OCI-LY1 (cell line): ENCODE data around the gene FBXO2.
A peak's percentile ranks its signal among the peaks of the same experiment; 100 is the strongest.

ENCODE experiments used
- H2AFZ ChIP-seq: fragments of 200-600 bp; sonication (generic), shearing (Covaris generic); 2 replicates; pipeline ENCODE4 v1.6.0; 2014; ENCODE audit warnings: antibody characterized with exemption, mild to moderate bottlenecking, low read length
- H3F3A ChIP-seq: fragments of 200-600 bp; sonication (generic), shearing (Covaris generic); 2 replicates; pipeline ENCODE4 v1.6.0; 2014; ENCODE audit warnings: mild to moderate bottlenecking, antibody characterized with exemption, low read length, moderate library complexity; ENCODE audit not compliant: insufficient read depth
- H3K27ac ChIP-seq: fragments of 200-600 bp; sonication (generic); 2 replicates; pipeline ENCODE4 v1.5.1; 2014; ENCODE audit warnings: low read length, mixed run types, mild to moderate bottlenecking, low read depth; ENCODE audit not compliant: poor library complexity, severe bottlenecking
- H3K27me3 ChIP-seq: fragments of 200-600 bp; sonication (generic); 2 replicates; pipeline ENCODE4 v1.6.0; 2014; ENCODE audit warnings: antibody characterized with exemption, mild to moderate bottlenecking, low read length, moderate library complexity; ENCODE audit not compliant: insufficient read depth
- H3K36me3 ChIP-seq: fragments of 200-600 bp; sonication (generic); 2 replicates; pipeline ENCODE4 v1.6.1; 2014; ENCODE audit warnings: mild to moderate bottlenecking, antibody characterized with exemption, low read length, moderate library complexity, mixed read lengths; ENCODE audit not compliant: insufficient read depth
- H3K4me1 ChIP-seq: fragments of 200-600 bp; sonication (generic); 2 replicates; pipeline ENCODE4 v1.5.1; 2014; ENCODE audit warnings: mild to moderate bottlenecking, low read length, moderate library complexity; ENCODE audit not compliant: insufficient read depth, severe bottlenecking
- H3K4me2 ChIP-seq: fragments of 200-600 bp; sonication (generic), shearing (Covaris generic); 2 replicates; pipeline ENCODE4 v1.6.1; 2014; ENCODE audit warnings: low read length
- H3K4me3 ChIP-seq: fragments of 200-600 bp; sonication (generic); 2 replicates; pipeline ENCODE4 v1.5.1; 2014; ENCODE audit warnings: low read length, low read depth, mild to moderate bottlenecking, mixed read lengths; ENCODE audit not compliant: poor library complexity, severe bottlenecking
- H3K79me2 ChIP-seq: fragments of 200-600 bp; shearing (Covaris generic); 2 replicates; pipeline ENCODE4 v1.6.1; 2016; ENCODE audit warnings: mixed run types, low read length, mixed read lengths; ENCODE audit not compliant: insufficient read depth
- H3K9ac ChIP-seq: fragments of 200-600 bp; sonication (generic), shearing (Covaris generic); 2 replicates; pipeline ENCODE4 v1.6.1; 2014; ENCODE audit warnings: mild to moderate bottlenecking, low read length, mixed read lengths
- H3K9me2 ChIP-seq: fragments of 200-600 bp; sonication (generic), shearing (Covaris generic); 2 replicates; pipeline ENCODE4 v1.6.1; 2014; ENCODE audit warnings: low read depth, mild to moderate bottlenecking, low read length, mixed read lengths
- H3K9me3 ChIP-seq: fragments of 200-600 bp; shearing (Covaris generic); 2 replicates; pipeline ENCODE4 v1.6.1; 2014; ENCODE audit warnings: low read length, mixed read lengths
- H4K20me1 ChIP-seq: fragments of 200-600 bp; sonication (generic), shearing (Covaris generic); 2 replicates; pipeline ENCODE4 v1.6.0; 2016; ENCODE audit warnings: mild to moderate bottlenecking, low read length; ENCODE audit not compliant: insufficient read depth
- EZH2 ChIP-seq: fragments of 200-600 bp; sonication (generic), shearing (Covaris generic); IDR thresholded peaks from 2 replicates; pipeline ENCODE4 v1.8.0; 2017; ENCODE audit warnings: borderline replicate concordance, mixed run types, mild to moderate bottlenecking, antibody characterized with exemption, low read length, moderate library complexity, mixed read lengths
- TF ChIP-seq, protein P1 (sequence below): fragments of 200-600 bp; sonication (generic), shearing (Covaris generic); IDR thresholded peaks from 2 replicates; pipeline ENCODE4 v1.5.1; 2017; ENCODE audit warnings: mild to moderate bottlenecking, antibody characterized with exemption, low read length, moderate library complexity, mixed read lengths

The FBXO2 gene

DNA sequence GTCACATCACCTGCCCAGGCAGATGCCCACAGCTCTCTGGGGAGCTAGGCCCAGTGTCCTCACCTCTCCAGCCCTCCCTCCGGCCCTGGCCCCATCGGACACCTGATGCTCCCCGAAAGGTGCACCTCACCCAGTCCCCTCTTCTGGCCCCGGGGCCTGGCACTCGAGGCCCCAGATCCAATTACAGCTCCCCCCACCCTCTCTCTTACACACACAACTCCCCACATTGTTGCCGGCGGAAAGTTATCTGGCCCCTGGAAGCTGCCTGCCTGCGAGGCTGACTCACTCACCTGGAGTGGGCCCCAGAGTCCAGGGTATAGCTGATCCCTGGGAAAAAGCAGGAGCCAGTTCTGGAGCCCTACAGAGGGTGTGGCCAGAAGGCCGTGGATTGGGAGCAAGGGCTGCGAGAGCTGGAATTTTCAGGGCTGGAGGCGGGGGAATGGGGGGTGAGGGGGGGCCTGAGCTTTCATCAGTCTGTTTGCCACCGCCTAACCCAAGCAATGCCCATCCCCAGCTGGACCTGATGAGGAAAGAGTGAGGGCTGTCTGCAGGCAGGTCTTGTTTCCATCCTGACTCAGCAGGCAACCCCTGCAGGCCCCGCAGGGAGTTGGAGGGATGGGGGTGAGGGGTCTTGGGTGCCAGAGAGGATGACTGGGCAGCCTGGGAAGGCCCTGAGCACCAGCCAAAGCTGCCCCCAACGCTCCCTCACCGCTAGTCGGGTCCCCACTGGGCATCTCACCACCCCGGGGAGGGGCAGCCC is 948 bp downstream of the FBXO2 start:
- Histone ChIP-seq H2AFZ (no peak overlapping the region), H3K9me3 (no peaks in the 10 kb centered on the region), H3K4me2 (no peak overlapping the region), H3K27me3 (no peaks in the 10 kb centered on the region), H3K27ac (no peak overlapping the region), H3K79me2 (no peaks in the 10 kb centered on the region), H3F3A (no peaks in the 10 kb centered on the region), H3K9ac (no peak overlapping the region), H3K36me3 (peaks cover 14% of the 10 kb centered on the region), H3K4me1 (peaks cover 30% of the 10 kb centered on the region), H4K20me1 (no peaks in the 10 kb centered on the region), H3K4me3 (no peak overlapping the region), H3K9me2 (no peaks in the 10 kb centered on the region)
- TF ChIP-seq EZH2 = no peak
- TF ChIP-seq, protein P1, sequence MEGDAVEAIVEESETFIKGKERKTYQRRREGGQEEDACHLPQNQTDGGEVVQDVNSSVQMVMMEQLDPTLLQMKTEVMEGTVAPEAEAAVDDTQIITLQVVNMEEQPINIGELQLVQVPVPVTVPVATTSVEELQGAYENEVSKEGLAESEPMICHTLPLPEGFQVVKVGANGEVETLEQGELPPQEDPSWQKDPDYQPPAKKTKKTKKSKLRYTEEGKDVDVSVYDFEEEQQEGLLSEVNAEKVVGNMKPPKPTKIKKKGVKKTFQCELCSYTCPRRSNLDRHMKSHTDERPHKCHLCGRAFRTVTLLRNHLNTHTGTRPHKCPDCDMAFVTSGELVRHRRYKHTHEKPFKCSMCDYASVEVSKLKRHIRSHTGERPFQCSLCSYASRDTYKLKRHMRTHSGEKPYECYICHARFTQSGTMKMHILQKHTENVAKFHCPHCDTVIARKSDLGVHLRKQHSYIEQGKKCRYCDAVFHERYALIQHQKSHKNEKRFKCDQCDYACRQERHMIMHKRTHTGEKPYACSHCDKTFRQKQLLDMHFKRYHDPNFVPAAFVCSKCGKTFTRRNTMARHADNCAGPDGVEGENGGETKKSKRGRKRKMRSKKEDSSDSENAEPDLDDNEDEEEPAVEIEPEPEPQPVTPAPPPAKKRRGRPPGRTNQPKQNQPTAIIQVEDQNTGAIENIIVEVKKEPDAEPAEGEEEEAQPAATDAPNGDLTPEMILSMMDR = no peak

DNA sequence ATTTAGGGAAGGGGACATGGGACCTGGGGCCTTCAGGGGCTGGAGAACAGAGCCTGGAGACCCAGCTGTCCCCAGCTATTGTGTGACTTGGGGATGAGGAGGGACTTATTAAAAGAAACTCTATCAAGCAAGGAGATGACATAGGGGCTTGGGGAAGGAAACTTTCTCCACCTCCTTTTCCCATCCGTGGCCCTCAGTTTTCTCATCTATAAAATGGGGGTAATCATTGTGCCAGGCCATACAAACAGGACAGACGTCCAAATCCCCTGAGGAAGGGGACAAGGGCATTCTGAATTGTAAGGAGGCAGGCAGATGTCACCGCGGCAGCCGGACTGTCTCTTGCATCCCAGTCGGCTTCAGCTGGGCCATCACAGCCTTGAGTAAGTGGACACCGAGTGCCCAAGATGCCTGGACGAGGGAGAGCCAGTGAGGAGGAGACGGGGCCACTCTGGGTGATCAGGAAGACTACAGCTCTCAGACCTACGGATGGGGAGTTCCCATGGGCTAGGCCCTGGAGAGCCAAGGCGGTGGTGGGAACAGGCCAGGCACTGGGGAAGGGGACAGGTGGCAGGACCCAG is 1.9 kb downstream of the FBXO2 start:
- Histone ChIP-seq H3K27ac (no peak overlapping the region), H3K9me2 (no peaks in the 10 kb centered on the region), H3F3A (no peaks in the 10 kb centered on the region), H3K4me3 (no peak overlapping the region), H3K9ac (no peak overlapping the region), H3K4me2 (no peak overlapping the region), H3K9me3 (no peaks in the 10 kb centered on the region), H3K36me3 (peaks cover 7% of the 10 kb centered on the region), H4K20me1 (no peaks in the 10 kb centered on the region), H3K79me2 (no peaks in the 10 kb centered on the region), H2AFZ (no peak overlapping the region), H3K4me1 (peaks cover 30% of the 10 kb centered on the region), H3K27me3 (no peaks in the 10 kb centered on the region)
- TF ChIP-seq, protein P1 = no peak
- TF ChIP-seq EZH2 = no peak

GRCh38 chr1:11651017-11651416 is 3.2 kb downstream of the FBXO2 start:
- H3K9ac ChIP-seq = peak overlapping the region; percentile 39; the same call in 1 of the 2 replicates
- no peaks in the 10 kb centered on the region for H3K79me2 ChIP-seq
- peak overlapping the region; percentile 61 for H3K4me2 ChIP-seq
- no peaks in the 10 kb centered on the region for H3K9me2 ChIP-seq
- H3K36me3 ChIP-seq = no peaks in the 10 kb centered on the region
- H3K4me3 ChIP-seq = peak overlapping the region; percentile 47
- TF ChIP-seq, protein P1 = no peak
- TF ChIP-seq EZH2 = no peak
- no peaks in the 10 kb centered on the region for H3K27me3 ChIP-seq
- H2AFZ ChIP-seq = no peak overlapping the region
- H3K9me3 ChIP-seq = no peaks in the 10 kb centered on the region
- H3K27ac ChIP-seq = no peak overlapping the region
- H3F3A ChIP-seq = no peaks in the 10 kb centered on the region
- H4K20me1 ChIP-seq = no peaks in the 10 kb centered on the region
- H3K4me1 ChIP-seq = peaks cover 30% of the 10 kb centered on the region
